Lower leg skin (tissue), 3 donors: ENCODE data around the gene E2F3.

ENCODE experiments used
- POLR2A ChIP-seq, 2 donors: fragments of 450-650 bp; IDR thresholded peaks; one replicate each; pipeline ENCODE4 v1.6.1; 2016 to 2017; ENCODE audit warnings: antibody characterized with exemption in 2 of 2, mild to moderate bottlenecking in 1 of 2, moderate library complexity in 1 of 2
- TF ChIP-seq, protein P1 (sequence below), 3 donors: fragments of 450-650 bp; IDR thresholded peaks; one replicate each; pipeline ENCODE4 v1.5.1; 2016; ENCODE audit warnings: antibody characterized with exemption in 3 of 3, mild to moderate bottlenecking in 3 of 3, moderate library complexity in 2 of 3

DNA sequence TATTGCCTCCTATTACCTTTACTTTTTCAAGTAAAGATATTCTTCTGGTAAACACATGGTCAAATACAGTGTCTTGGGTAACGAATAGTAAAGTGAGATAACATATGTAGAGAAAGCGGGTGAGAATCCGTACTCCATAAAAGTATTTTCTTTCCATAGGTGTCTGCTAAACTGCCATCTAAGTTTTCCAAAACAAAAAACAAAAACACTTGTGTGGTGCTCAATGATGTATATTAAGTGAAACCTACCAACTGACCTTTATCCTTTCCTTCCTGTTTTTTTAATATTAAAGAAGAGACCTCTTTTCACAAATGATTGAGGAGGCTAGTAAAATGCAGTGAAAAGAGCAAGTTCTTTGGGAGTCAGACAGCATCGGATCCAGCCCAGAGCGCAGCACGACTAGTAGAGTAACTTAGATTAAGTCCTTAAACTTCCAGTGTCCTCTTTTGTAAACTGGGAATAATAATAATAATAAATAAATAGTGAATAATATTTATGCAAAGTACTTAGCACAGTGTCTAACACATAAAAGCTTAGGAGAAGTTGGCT lies 132.1 kb downstream of the E2F3 start:
- TF ChIP-seq, protein P1, sequence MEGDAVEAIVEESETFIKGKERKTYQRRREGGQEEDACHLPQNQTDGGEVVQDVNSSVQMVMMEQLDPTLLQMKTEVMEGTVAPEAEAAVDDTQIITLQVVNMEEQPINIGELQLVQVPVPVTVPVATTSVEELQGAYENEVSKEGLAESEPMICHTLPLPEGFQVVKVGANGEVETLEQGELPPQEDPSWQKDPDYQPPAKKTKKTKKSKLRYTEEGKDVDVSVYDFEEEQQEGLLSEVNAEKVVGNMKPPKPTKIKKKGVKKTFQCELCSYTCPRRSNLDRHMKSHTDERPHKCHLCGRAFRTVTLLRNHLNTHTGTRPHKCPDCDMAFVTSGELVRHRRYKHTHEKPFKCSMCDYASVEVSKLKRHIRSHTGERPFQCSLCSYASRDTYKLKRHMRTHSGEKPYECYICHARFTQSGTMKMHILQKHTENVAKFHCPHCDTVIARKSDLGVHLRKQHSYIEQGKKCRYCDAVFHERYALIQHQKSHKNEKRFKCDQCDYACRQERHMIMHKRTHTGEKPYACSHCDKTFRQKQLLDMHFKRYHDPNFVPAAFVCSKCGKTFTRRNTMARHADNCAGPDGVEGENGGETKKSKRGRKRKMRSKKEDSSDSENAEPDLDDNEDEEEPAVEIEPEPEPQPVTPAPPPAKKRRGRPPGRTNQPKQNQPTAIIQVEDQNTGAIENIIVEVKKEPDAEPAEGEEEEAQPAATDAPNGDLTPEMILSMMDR (IDR thresholded peaks at IDR 0.05) = no peak
- TF ChIP-seq POLR2A (IDR thresholded peaks at IDR 0.05) = no peak
